HG02885 (cell line): Measurements from ENCODE around the gene RPTOR.
"Not testable (repeated sequence)": the region's sequence is repeated elsewhere in the genome, so short reads cannot be mapped to it uniquely, and the experiment has no call there.

Experiments
- ATAC-seq: cut with Tn5 transposase; IDR thresholded peaks from one replicate; pipeline ENCODE4 v1.9.1; 2021; ENCODE audit warnings: mild to moderate bottlenecking; ENCODE audit not compliant: unreplicated experiment, poor library complexity

The RPTOR gene

GRCh38 chr17:80611816-80612215 is 67.2 kb downstream of the RPTOR start:
- no peak for ATAC-seq

- ATAC-seq = no peak
These were observed 68.5 kb downstream of the RPTOR start for GRCh38 chr17:80612997-80613731.

GRCh38 chr17:80613732-80614071 is 69.1 kb downstream of the RPTOR start:
- ATAC-seq = no peak

- no peak for ATAC-seq
These were observed 69.9 kb downstream of the RPTOR start for GRCh38 chr17:80614332-80615047.

GRCh38 chr17:80615376-80615775 is 70.7 kb downstream of the RPTOR start:
- ATAC-seq = no peak

- no peak for ATAC-seq
These were observed 72.1 kb downstream of the RPTOR start for GRCh38 chr17:80616705-80617104.

GRCh38 chr17:80618304-80618703 is 73.7 kb downstream of the RPTOR start:
- ATAC-seq = no peak

GRCh38 chr17:80619535-80620235 is 75.0 kb downstream of the RPTOR start:
- no peak for ATAC-seq

- ATAC-seq = no peak
These were observed 76.8 kb downstream of the RPTOR start for GRCh38 chr17:80621335-80621996.

GRCh38 chr17:80621997-80622357 is 77.3 kb downstream of the RPTOR start:
- no peak for ATAC-seq

- ATAC-seq = no peak
These were observed 80.2 kb downstream of the RPTOR start for GRCh38 chr17:80624864-80625263.

GRCh38 chr17:80625627-80626026 is 81.0 kb downstream of the RPTOR start:
- no peak for ATAC-seq

GRCh38 chr17:80628881-80629280 is 84.2 kb downstream of the RPTOR start:
- ATAC-seq = not testable (repeated sequence)

- ATAC-seq = no peak
These were observed 84.8 kb downstream of the RPTOR start for GRCh38 chr17:80629298-80630028.

- no peak for ATAC-seq
These were observed 86.0 kb downstream of the RPTOR start for GRCh38 chr17:80630560-80631120.

GRCh38 chr17:80631142-80632045 is 86.8 kb downstream of the RPTOR start:
- ATAC-seq = no peak

GRCh38 chr17:80632046-80632581 is 87.5 kb downstream of the RPTOR start:
- ATAC-seq = no peak

- ATAC-seq = no peak
These were observed 88.6 kb downstream of the RPTOR start for GRCh38 chr17:80633207-80633606.
